ENCODE measurements around the gene PGAP1.

DNA sequence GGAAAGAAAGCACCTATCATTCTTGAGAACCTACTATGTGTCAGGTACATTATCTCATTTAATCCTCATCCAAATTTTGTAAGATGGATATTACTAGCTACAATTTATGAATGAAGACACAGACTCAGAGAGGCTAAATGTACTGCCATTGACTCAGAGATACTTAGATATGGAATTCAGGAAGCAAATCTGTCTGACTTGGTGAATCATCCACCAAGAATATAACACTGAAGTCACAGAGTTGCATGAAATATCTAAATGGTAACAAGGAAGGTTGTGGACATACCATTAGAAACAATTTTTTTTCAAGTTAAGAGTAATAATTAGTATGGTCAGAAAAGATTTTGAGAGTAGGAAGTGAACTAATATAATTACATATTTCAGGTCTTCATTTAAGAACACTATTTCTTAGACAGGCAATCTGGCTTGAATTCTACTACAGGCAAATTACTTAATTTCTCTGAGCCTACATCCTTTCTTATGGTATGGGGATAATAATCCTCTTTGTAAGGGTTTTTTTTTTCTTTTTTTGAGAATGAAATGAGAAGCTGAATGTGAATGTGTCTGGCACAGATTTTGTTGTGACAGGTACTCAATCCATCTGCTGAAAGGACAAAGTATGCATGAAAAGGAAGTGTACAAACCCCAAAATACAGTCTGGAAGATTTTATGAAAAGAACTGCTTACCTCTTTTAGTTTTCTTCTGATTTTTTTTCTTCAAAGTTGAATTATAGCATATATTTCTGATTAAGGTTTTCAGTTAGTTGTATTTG lies 102.6 kb downstream of the PGAP1 start:
- no peak for TF ChIP-seq EGR1 (IDR thresholded peaks at IDR 0.05)
- TF ChIP-seq TCF12 (IDR thresholded peaks at IDR 0.05; ENCODE audit: low read depth): no peak
- TF ChIP-seq, protein P1, sequence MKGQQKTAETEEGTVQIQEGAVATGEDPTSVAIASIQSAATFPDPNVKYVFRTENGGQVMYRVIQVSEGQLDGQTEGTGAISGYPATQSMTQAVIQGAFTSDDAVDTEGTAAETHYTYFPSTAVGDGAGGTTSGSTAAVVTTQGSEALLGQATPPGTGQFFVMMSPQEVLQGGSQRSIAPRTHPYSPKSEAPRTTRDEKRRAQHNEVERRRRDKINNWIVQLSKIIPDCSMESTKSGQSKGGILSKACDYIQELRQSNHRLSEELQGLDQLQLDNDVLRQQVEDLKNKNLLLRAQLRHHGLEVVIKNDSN (IDR thresholded peaks at IDR 0.05): no peak
- TF ChIP-seq REST (IDR thresholded peaks at IDR 0.05; ENCODE audit: low read depth): no peak
- TF ChIP-seq, protein P2, sequence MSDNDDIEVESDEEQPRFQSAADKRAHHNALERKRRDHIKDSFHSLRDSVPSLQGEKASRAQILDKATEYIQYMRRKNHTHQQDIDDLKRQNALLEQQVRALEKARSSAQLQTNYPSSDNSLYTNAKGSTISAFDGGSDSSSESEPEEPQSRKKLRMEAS (IDR thresholded peaks at IDR 0.05): no peak
- TF ChIP-seq TAF1 (IDR thresholded peaks at IDR 0.05; ENCODE audit: low read depth): no peak
- TF ChIP-seq RAD21 (IDR thresholded peaks at IDR 0.05; ENCODE audit: low read depth): no peak
- no peak for TF ChIP-seq ZBTB7A (IDR thresholded peaks at IDR 0.05; ENCODE audit: low read depth)
- TF ChIP-seq CEBPB (IDR thresholded peaks at IDR 0.05): no peak
- no peak for TF ChIP-seq EP300 (IDR thresholded peaks at IDR 0.05; ENCODE audit: borderline replicate concordance)

Measured in Ishikawa (cell line).